HCT116 (cell line): ENCODE results near the gene TMPRSS9. TPM values are rescaled to one million over a fixed set of nuclear protein-coding genes. Genes with fewer than 3 reads are reported as not detected.

Source experiments
- ATAC-seq: fragments of 200-7000 bp; cut with Tn5 transposase; 2 replicates; pipeline ENCODE4 v1.9.1; 2020; ENCODE audit warnings: mild to moderate bottlenecking, moderate library complexity
- BruUV-seq: library from RNA; stranded (reverse); fragments of 400-500 nt; replicated peaks from 2 replicates; lab custom pipeline; 2021; lab: Mats Ljungman, UMichigan
- CTCF ChIA-PET: fragments of 300-600 bp; sonication (Branson Sonifier 250); formaldehyde crosslinking; loops from one replicate; lab custom pipeline; 2021; ENCODE audit warnings: antibody characterized with exemption; lab: Charles Lee
- POLR2A ChIA-PET: fragments of 300-600, 350-600 bp; sonication (Branson Sonifier 250); formaldehyde crosslinking; loops from one replicate; lab custom pipeline; 2021; ENCODE audit warnings: antibody characterized with exemption; lab: Charles Lee
- RAD21 ChIA-PET, 2 experiments: fragments of 300-600 bp; sonication (Branson Sonifier 250); formaldehyde crosslinking; loops; one replicate each; lab custom pipeline; 2023; ENCODE audit warnings: low total read pairs in 2 of 2; ENCODE audit not compliant: uncharacterized antibody in 2 of 2, unreplicated experiment in 2 of 2, low non-redundant PET in 1 of 2; lab: Charles Lee
- DNase-seq: peaks from one replicate; pipeline ENCODE4 v3.0.0-alpha.2; 2010; ENCODE audit warnings: low read depth, low spot score
- H2AFZ ChIP-seq: fragments of 200-600 bp; shearing (Covaris generic), sonication (generic); 2 replicates; pipeline ENCODE4 v1.6.1; 2017; ENCODE audit warnings: low read depth, mixed run types, mixed read lengths, antibody characterized with exemption, low read length; ENCODE audit not compliant: poor library complexity, severe bottlenecking
- H3K27ac ChIP-seq: 2 replicates; pipeline ENCODE4 v1.5.1; 2012; ENCODE audit warnings: low read depth, low read length
- H3K27me3 ChIP-seq: fragments of 200-600 bp; sonication (generic); 2 replicates; pipeline ENCODE4 v1.6.1; 2016; ENCODE audit warnings: mixed run types, low read length, mixed read lengths; ENCODE audit not compliant: insufficient read depth
- H3K36me3 ChIP-seq, 2 experiments: fragments of 200-500 bp in 1 of 2; fragments of 200-600 bp in 1 of 2; sonication (Bioruptor generic) in 1 of 2; sonication (generic) in 1 of 2; 2 replicates each; pipeline versions ENCODE4 v1.5.1 to v1.6.1; 2014 to 2016; ENCODE audit warnings: low read length in 2 of 2, inconsistent platforms in 1 of 2, mixed read lengths in 1 of 2, mixed run types in 1 of 2; ENCODE audit not compliant: insufficient read depth in 2 of 2, control insufficient read depth in 1 of 2
- H3K4me1 ChIP-seq, 2 experiments: fragments of 200-600 bp in 1 of 2; sonication (generic) in 1 of 2; 2 replicates each; pipeline versions ENCODE4 v1.5.1 to v1.6.1; 2012 to 2017; ENCODE audit warnings: low read length in 2 of 2, inconsistent platforms in 1 of 2, mild to moderate bottlenecking in 1 of 2, mixed read lengths in 1 of 2, mixed run types in 1 of 2, moderate library complexity in 1 of 2; ENCODE audit not compliant: insufficient read depth in 2 of 2, control insufficient read depth in 1 of 2
- H3K4me2 ChIP-seq: fragments of 200-600 bp; sonication (generic); 2 replicates; pipeline ENCODE4 v1.6.1; 2017; ENCODE audit warnings: mixed run types, low read length, mixed read lengths
- H3K4me3 ChIP-seq, 2 experiments: fragments of 200-600 bp in 1 of 2; sonication (generic) in 1 of 2; replicated peaks in 1 of 2; 2 replicates each; pipeline ENCODE4 v1.5.1; 2011 to 2016; ENCODE audit warnings: low read length in 2 of 2, control low read depth in 1 of 2, low read depth in 1 of 2, mild to moderate bottlenecking in 1 of 2, mixed read lengths in 1 of 2, mixed run types in 1 of 2
- H3K79me2 ChIP-seq: fragments of 200-600 bp; sonication (generic); 2 replicates; pipeline ENCODE4 v1.6.1; 2017; ENCODE audit warnings: mild to moderate bottlenecking, mixed run types, low read length, moderate library complexity, mixed read lengths; ENCODE audit not compliant: insufficient read depth
- H3K9ac ChIP-seq: fragments of 200-600 bp; sonication (generic); 2 replicates; pipeline ENCODE4 v1.6.1; 2016; ENCODE audit warnings: low read length, mixed read lengths
- H3K9me2 ChIP-seq: fragments of 200-600 bp; sonication (generic), shearing (Covaris generic); 2 replicates; pipeline ENCODE4 v1.6.1; 2017; ENCODE audit warnings: mixed run types, mild to moderate bottlenecking, moderate library complexity; ENCODE audit not compliant: insufficient read depth
- H3K9me3 ChIP-seq, 2 experiments: fragments of 200-500 bp in 1 of 2; fragments of 200-600 bp in 1 of 2; sonication (Bioruptor generic) in 1 of 2; sonication (generic) in 1 of 2; 2 replicates each; pipeline ENCODE4 v1.6.1; 2014 to 2017; ENCODE audit warnings: low read length in 2 of 2, mixed read lengths in 2 of 2, inconsistent platforms in 1 of 2, low read depth in 1 of 2, mild to moderate bottlenecking in 1 of 2, mixed run types in 1 of 2, moderate library complexity in 1 of 2; ENCODE audit not compliant: control insufficient read depth in 1 of 2, insufficient read depth in 1 of 2
- H4K20me1 ChIP-seq: fragments of 200-600 bp; sonication (generic), shearing (Covaris generic); 2 replicates; pipeline ENCODE4 v1.6.1; 2017; ENCODE audit warnings: mixed run types, mild to moderate bottlenecking, moderate library complexity; ENCODE audit not compliant: insufficient read depth
- CBX3 ChIP-seq: IDR thresholded peaks from 2 replicates; pipeline ENCODE4 v1.6.1; 2012; ENCODE audit warnings: low read depth
- CEBPB ChIP-seq: IDR thresholded peaks from 2 replicates; pipeline ENCODE4 v1.6.1; 2012; ENCODE audit warnings: low read depth
- CTCF ChIP-seq, 3 experiments: fragments of 200-600 bp in 1 of 3; sonication (generic) in 1 of 3; IDR thresholded peaks in 2 of 3; conservative IDR thresholded peaks in 1 of 3; 2 replicates each; pipeline ENCODE4 v1.5.1; 2012 to 2017; ENCODE audit warnings: low read depth in 2 of 3, low read length in 2 of 3, antibody characterized with exemption in 1 of 3, borderline replicate concordance in 1 of 3, control low read depth in 1 of 3, mild to moderate bottlenecking in 1 of 3, mixed read lengths in 1 of 3, mixed run types in 1 of 3, moderate library complexity in 1 of 3; ENCODE audit not compliant: insufficient read depth in 1 of 3
- EGR1 ChIP-seq: IDR thresholded peaks from 2 replicates; pipeline ENCODE4 v1.6.1; 2012; ENCODE audit warnings: low read depth
- EZH2 ChIP-seq: fragments of 200-600 bp; sonication (generic); IDR thresholded peaks from 2 replicates; pipeline ENCODE4 v1.6.1; 2017; ENCODE audit warnings: antibody characterized with exemption, mixed run types
- EZH2phosphoT487 ChIP-seq: fragments of 200-600 bp; IDR thresholded peaks from 2 replicates; pipeline ENCODE4 v1.6.1; 2018; ENCODE audit warnings: antibody characterized with exemption, borderline replicate concordance
- FOSL1 ChIP-seq: IDR thresholded peaks from 2 replicates; pipeline ENCODE4 v1.6.1; 2012; ENCODE audit warnings: low read depth
- JUND ChIP-seq: IDR thresholded peaks from 2 replicates; pipeline ENCODE4 v1.6.1; 2012
- POLR2A ChIP-seq: IDR thresholded peaks from 2 replicates; pipeline ENCODE4 v1.7.0; 2011; ENCODE audit warnings: borderline replicate concordance; ENCODE audit not compliant: insufficient read depth, insufficient read length; ENCODE audit errors: extremely low read depth
- POLR2AphosphoS5 ChIP-seq: IDR thresholded peaks from 2 replicates; pipeline ENCODE4 v1.6.1; 2011; ENCODE audit warnings: mild to moderate bottlenecking, low read depth, low read length, moderate library complexity
- RAD21 ChIP-seq: IDR thresholded peaks from 2 replicates; pipeline ENCODE4 v1.6.1; 2012; ENCODE audit warnings: low read depth, mild to moderate bottlenecking
- SIN3A ChIP-seq: IDR thresholded peaks from 2 replicates; pipeline ENCODE4 v1.6.1; 2012; ENCODE audit warnings: low read depth
- YY1 ChIP-seq: IDR thresholded peaks from 2 replicates; pipeline ENCODE4 v1.6.1; 2011; ENCODE audit warnings: low read length, low read depth, moderate library complexity, mild to moderate bottlenecking; ENCODE audit not compliant: insufficient replicate concordance; ENCODE audit errors: extremely low read depth
- ZFX ChIP-seq: fragments of 450-650 bp; IDR thresholded peaks from 2 replicates; pipeline ENCODE4 v1.6.1; 2017
- intact Hi-C: fragments of 100-400 bp; cut with micrococcal nuclease; formaldehyde crosslinking; loops from 2 replicates; pipeline ENCODE4 v1.10.0; 2022
- total RNA-seq: library from RNA; stranded (reverse); gene quantifications from one replicate; pipeline ENCODE4 v1.2.1, GENCODE V29; 2021; ENCODE audit not compliant: unreplicated experiment
- TF ChIP-seq, protein P1 (sequence below): IDR thresholded peaks from 2 replicates; pipeline ENCODE4 v1.6.1; 2012

The TMPRSS9 gene
- total RNA-seq, 1 experiment from 2014 or later, result not detected

DNA sequence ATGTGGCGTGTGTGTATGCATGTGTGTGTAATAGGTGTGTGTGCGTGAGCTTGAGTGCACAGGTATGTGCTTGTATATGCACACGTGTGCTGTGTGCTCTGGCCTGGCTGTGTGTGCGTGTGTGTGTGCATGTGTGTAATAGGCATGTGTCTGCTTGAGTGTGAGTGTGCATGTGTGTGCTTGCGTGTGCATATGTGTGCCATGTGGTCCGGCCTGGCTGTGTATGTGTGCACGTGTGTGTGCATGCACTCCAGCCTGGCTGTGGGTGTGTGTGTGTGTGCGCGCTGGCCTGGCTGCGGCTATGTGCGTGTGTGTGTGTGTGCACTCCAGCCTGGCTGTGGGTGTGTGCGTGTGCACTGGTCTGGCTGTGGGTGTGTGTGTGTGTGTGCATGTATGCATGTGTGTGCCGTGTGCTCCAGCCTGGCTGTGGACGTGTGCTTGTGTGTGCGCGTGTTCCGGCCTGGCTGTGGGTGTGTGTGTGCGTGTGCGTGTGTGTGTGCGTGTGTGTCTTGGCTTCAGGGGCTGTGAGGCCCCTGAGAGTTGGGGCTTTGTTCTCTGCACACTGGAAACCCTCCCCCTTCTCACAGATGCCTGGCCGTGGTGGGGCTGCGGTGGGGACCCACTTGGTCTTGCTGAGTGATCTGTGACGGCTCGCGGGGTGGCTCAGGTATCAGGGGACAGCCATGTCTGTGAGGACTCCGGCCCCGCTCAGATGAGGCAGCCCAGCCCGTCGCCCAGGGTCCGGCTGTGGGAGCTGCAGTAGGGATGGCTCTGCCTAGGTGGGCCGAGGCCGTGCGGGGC is 23.3 kb upstream of the TMPRSS9 start:
- Histone ChIP-seq H3K9ac (no peak overlapping the region), H3K4me3 (no peak overlapping the region), H3K9me2 (no peaks in the 10 kb centered on the region), H3K79me2 (peaks cover 45% of the 10 kb centered on the region), H3K27me3 (no peaks in the 10 kb centered on the region)
- ChIA-PET POLR2A (no interaction called here), CTCF (no interaction called here)
- ATAC-seq, result no peak
- TF ChIP-seq EZH2phosphoT487 (no peak), EGR1 (no peak), CEBPB (no peak), RAD21 (no peak), SIN3A (no peak), EZH2 (no peak), CTCF (IDR thresholded peaks at IDR 0.05 in 2 of 3, conservative IDR thresholded peaks at IDR 0.05 in 1 of 3; ENCODE audit: borderline replicate concordance in 1 of 3, insufficient read depth in 1 of 3, low read depth in 2 of 3, low read length in 2 of 3) (no peak), POLR2AphosphoS5 (no peak), CBX3 (no peak), FOSL1 (no peak), YY1 (no peak), POLR2A (no peak), JUND (no peak), ZFX (no peak)
- TF ChIP-seq, protein P1, sequence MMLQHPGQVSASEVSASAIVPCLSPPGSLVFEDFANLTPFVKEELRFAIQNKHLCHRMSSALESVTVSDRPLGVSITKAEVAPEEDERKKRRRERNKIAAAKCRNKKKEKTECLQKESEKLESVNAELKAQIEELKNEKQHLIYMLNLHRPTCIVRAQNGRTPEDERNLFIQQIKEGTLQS, result no peak
- TF ChIP-seq, all 23 proteins: peak for 0
- H3K4me2 ChIP-seq, result no peak overlapping the region
- no peaks in the 10 kb centered on the region; the same call in 1 of the 2 replicates for H4K20me1 ChIP-seq
- intact Hi-C loops, result no loop called here
- no TSS peak for BruUV-seq
- peak overlapping the region; percentile 40; the same call in 1 of the 2 replicates for H3K27ac ChIP-seq
- H3K4me1 ChIP-seq, result no peaks in the 10 kb centered on the region
- peaks cover 0 to 11% of the 10 kb centered on the region in 2 experiments; a peak in 1 of 4 replicates for H3K9me3 ChIP-seq
- RAD21 ChIA-PET, result no interaction called here
- DNase-seq, result no peak
- no peak overlapping the region for H2AFZ ChIP-seq
- H3K36me3 ChIP-seq, result no peaks in the 10 kb centered on the region
